Measurements from ENCODE around the gene TLCD2. TPM values are rescaled to one million over a fixed set of nuclear protein-coding genes. Genes with fewer than 3 reads are reported as not detected.

The TLCD2 gene
- total and polyA plus RNA-seq, 7 donors: 1.1 to 2.9 (median 1.6) TPM

- ATAC-seq (peak; percentile 39 to 58 (median 46)), DNase-seq (no peak)
- 33 to 40% (median 35%) methylated on average over 17 to 20 of the region's 20 CpGs for WGBS, 3 donors
- H3K4me3 ChIP-seq: no peak overlapping the region
- peaks cover 16% of the 10 kb centered on the region for H3K4me1 ChIP-seq
- no peaks in the 10 kb centered on the region for H3K27me3 ChIP-seq (ENCODE audit: insufficient read depth in 3 of 3, low read length in 2 of 3)
- H3K9me3 ChIP-seq: no peaks in the 10 kb centered on the region
- no peaks in the 10 kb centered on the region for H3K36me3 ChIP-seq (ENCODE audit: insufficient read depth in 1 of 2, low read depth in 1 of 2)
- intact Hi-C loops (cut with DNase I): no loop called here
- peak overlapping the region; percentile 53 for H3K27ac ChIP-seq
- no peak for TF ChIP-seq CTCF (IDR thresholded peaks at IDR 0.05)
These were observed 45.2 kb upstream of the TLCD2 start for GRCh38 chr17:1755252-1755826.

GRCh38 chr17:1754430-1755112 lies 44.4 kb upstream of the TLCD2 start:
- DNase-seq (no peak), ATAC-seq (peak in 1 of 4 donors; percentile 16)
- no peak for TF ChIP-seq CTCF (IDR thresholded peaks at IDR 0.05)
- H3K4me3 ChIP-seq: no peak overlapping the region
- intact Hi-C loops (cut with DNase I): no loop called here
- no peak overlapping the region for H3K27ac ChIP-seq
- no peaks in the 10 kb centered on the region for H3K36me3 ChIP-seq (ENCODE audit: insufficient read depth in 1 of 2, low read depth in 1 of 2)
- no peaks in the 10 kb centered on the region for H3K27me3 ChIP-seq (ENCODE audit: insufficient read depth in 3 of 3, low read length in 2 of 3)
- 67 to 77% (median 67%) methylated on average over 23 to 25 of the region's 25 CpGs for WGBS, 3 donors
- no peaks in the 10 kb centered on the region for H3K9me3 ChIP-seq
- peaks cover 13% of the 10 kb centered on the region for H3K4me1 ChIP-seq

GRCh38 chr17:1753767-1754429 lies 43.7 kb upstream of the TLCD2 start:
- intact Hi-C loops (cut with DNase I): no loop called here
- no peaks in the 10 kb centered on the region for H3K36me3 ChIP-seq (ENCODE audit: insufficient read depth in 1 of 2, low read depth in 1 of 2)
- no peak overlapping the region for H3K4me3 ChIP-seq
- H3K27me3 ChIP-seq (ENCODE audit: insufficient read depth in 3 of 3, low read length in 2 of 3): no peaks in the 10 kb centered on the region
- WGBS, 3 donors: 83 to 92% (median 86%) methylated on average over 23 of the region's 23 CpGs
- TF ChIP-seq CTCF (IDR thresholded peaks at IDR 0.05): no peak
- no peak for DNase-seq
- no peak for ATAC-seq
- H3K9me3 ChIP-seq: no peaks in the 10 kb centered on the region
- no peak overlapping the region for H3K27ac ChIP-seq
- peaks cover 8% of the 10 kb centered on the region for H3K4me1 ChIP-seq

GRCh38 chr17:1752425-1753262 lies 42.5 kb upstream of the TLCD2 start:
- no peak for DNase-seq
- WGBS, 3 donors: 67 to 75% (median 74%) methylated on average over 18 of the region's 18 CpGs
- H3K27ac ChIP-seq: no peak overlapping the region
- H3K9me3 ChIP-seq: no peaks in the 10 kb centered on the region
- no peak overlapping the region for H3K4me3 ChIP-seq
- no peaks in the 10 kb centered on the region for H3K27me3 ChIP-seq (ENCODE audit: insufficient read depth in 3 of 3, low read length in 2 of 3)
- intact Hi-C loops (cut with DNase I): no loop called here
- no peaks in the 10 kb centered on the region for H3K36me3 ChIP-seq (ENCODE audit: insufficient read depth in 1 of 2, low read depth in 1 of 2)
- ATAC-seq: no peak
- no peak for TF ChIP-seq CTCF (IDR thresholded peaks at IDR 0.05)
- H3K4me1 ChIP-seq: peaks cover 8% of the 10 kb centered on the region

Data from psoas muscle (tissue), 8 donors.